ENCODE results near the gene XIRP1.

- TF ChIP-seq CTCF (IDR thresholded peaks at IDR 0.05 in 2 of 3, conservative IDR thresholded peaks at IDR 0.05 in 1 of 3; ENCODE audit: borderline replicate concordance in 1 of 3, insufficient read depth in 1 of 3, low read depth in 2 of 3, low read length in 2 of 3), result no peak
- no peak for TF ChIP-seq EGR1 (IDR thresholded peaks at IDR 0.05; ENCODE audit: low read depth)
- TF ChIP-seq ZFX (IDR thresholded peaks at IDR 0.05), result no peak
- no peak for TF ChIP-seq REST (IDR thresholded peaks at IDR 0.05; ENCODE audit: low read depth)
Measured at GRCh38 chr3:39170461-39170860, 21.9 kb downstream of the XIRP1 start.

Data from HCT116 (cell line).